ENCODE results near the gene SEPTIN3.

The SEPTIN3 gene

GRCh38 chr22:41992496-41992895, 23.3 kb downstream of the SEPTIN3 start:
- H3K27ac ChIP-seq (ENCODE audit: low read depth in 2 of 2, low read length in 2 of 2), result no peak overlapping the region
- H3K36me3 ChIP-seq (ENCODE audit: control insufficient read depth in 2 of 2, insufficient read depth in 2 of 2, low read length in 2 of 2), result no peaks in the 10 kb centered on the region
- H3K9ac ChIP-seq (ENCODE audit: low read depth in 1 of 2, low read length in 2 of 2), result no peak overlapping the region
- no peaks in the 10 kb centered on the region for H3K9me3 ChIP-seq (ENCODE audit: control insufficient read depth in 2 of 2, low read length in 2 of 2)
- H3K27me3 ChIP-seq (ENCODE audit: control insufficient read depth in 2 of 2, insufficient read depth in 2 of 2, low read length in 2 of 2), result peaks cover 0 to 4% of the 10 kb centered on the region in 2 donors
- no peaks in the 10 kb centered on the region for H3K4me1 ChIP-seq (ENCODE audit: control insufficient read depth in 2 of 2, insufficient read depth in 2 of 2, low read length in 2 of 2)
- H3K4me3 ChIP-seq (ENCODE audit: low read length in 2 of 2), result no peak overlapping the region

- Histone ChIP-seq H3K36me3 (ENCODE audit: control insufficient read depth in 2 of 2, insufficient read depth in 2 of 2, low read length in 2 of 2) (no peaks in the 10 kb centered on the region), H3K27me3 (ENCODE audit: control insufficient read depth in 2 of 2, insufficient read depth in 2 of 2, low read length in 2 of 2) (no peaks in the 10 kb centered on the region), H3K4me1 (ENCODE audit: control insufficient read depth in 2 of 2, insufficient read depth in 2 of 2, low read length in 2 of 2) (peaks cover 0 to 12% of the 10 kb centered on the region in 2 donors), H3K27ac (ENCODE audit: low read depth in 2 of 2, low read length in 2 of 2) (no peak overlapping the region), H3K9ac (ENCODE audit: low read depth in 1 of 2, low read length in 2 of 2) (no peak overlapping the region), H3K4me3 (ENCODE audit: low read length in 2 of 2) (no peak overlapping the region), H3K9me3 (ENCODE audit: control insufficient read depth in 2 of 2, low read length in 2 of 2) (no peaks in the 10 kb centered on the region)
Observed at GRCh38 chr22:41995211-41995610, 26.0 kb downstream of the SEPTIN3 start.

GRCh38 chr22:41996826-41997225, 27.6 kb downstream of the SEPTIN3 start:
- Histone ChIP-seq H3K9me3 (ENCODE audit: control insufficient read depth in 2 of 2, low read length in 2 of 2) (no peaks in the 10 kb centered on the region), H3K27me3 (ENCODE audit: control insufficient read depth in 2 of 2, insufficient read depth in 2 of 2, low read length in 2 of 2) (no peaks in the 10 kb centered on the region), H3K4me1 (ENCODE audit: control insufficient read depth in 2 of 2, insufficient read depth in 2 of 2, low read length in 2 of 2) (peaks cover 0 to 12% of the 10 kb centered on the region in 2 donors), H3K9ac (ENCODE audit: low read depth in 1 of 2, low read length in 2 of 2) (no peak overlapping the region), H3K4me3 (ENCODE audit: low read length in 2 of 2) (no peak overlapping the region), H3K36me3 (ENCODE audit: control insufficient read depth in 2 of 2, insufficient read depth in 2 of 2, low read length in 2 of 2) (no peaks in the 10 kb centered on the region), H3K27ac (ENCODE audit: low read depth in 2 of 2, low read length in 2 of 2) (no peak overlapping the region)

GRCh38 chr22:41998361-41999261, 29.4 kb downstream of the SEPTIN3 start, which contains the start of gene WBP2NL:
Gene WBP2NL, plus strand, starts transcription at chr22:41998788. Its CDS starts 31 bp downstream, at chr22:41998819.
- H3K4me1 ChIP-seq (ENCODE audit: control insufficient read depth in 2 of 2, insufficient read depth in 2 of 2, low read length in 2 of 2), result peaks cover 0 to 12% of the 10 kb centered on the region in 2 donors
- H3K9me3 ChIP-seq (ENCODE audit: control insufficient read depth in 2 of 2, low read length in 2 of 2), result no peaks in the 10 kb centered on the region
- no peaks in the 10 kb centered on the region for H3K27me3 ChIP-seq (ENCODE audit: control insufficient read depth in 2 of 2, insufficient read depth in 2 of 2, low read length in 2 of 2)
- no peaks in the 10 kb centered on the region for H3K36me3 ChIP-seq (ENCODE audit: control insufficient read depth in 2 of 2, insufficient read depth in 2 of 2, low read length in 2 of 2)
- peak within 1 kb of the TSS; percentile 67 to 77 for H3K4me3 ChIP-seq (ENCODE audit: low read length in 2 of 2)
- H3K27ac ChIP-seq (ENCODE audit: low read depth in 2 of 2, low read length in 2 of 2), result peak within 1 kb of the TSS in 1 of 2 donors; percentile 9
- peak within 1 kb of the TSS; percentile 56 to 60 for H3K9ac ChIP-seq (ENCODE audit: low read depth in 1 of 2, low read length in 2 of 2)

- no peaks in the 10 kb centered on the region for H3K9me3 ChIP-seq (ENCODE audit: control insufficient read depth in 2 of 2, low read length in 2 of 2)
- no peak overlapping the region for H3K9ac ChIP-seq (ENCODE audit: low read depth in 1 of 2, low read length in 2 of 2)
- H3K4me1 ChIP-seq (ENCODE audit: control insufficient read depth in 2 of 2, insufficient read depth in 2 of 2, low read length in 2 of 2), result peaks cover 0 to 12% of the 10 kb centered on the region in 2 donors
- H3K36me3 ChIP-seq (ENCODE audit: control insufficient read depth in 2 of 2, insufficient read depth in 2 of 2, low read length in 2 of 2), result no peaks in the 10 kb centered on the region
- H3K27ac ChIP-seq (ENCODE audit: low read depth in 2 of 2, low read length in 2 of 2), result no peak overlapping the region
- no peaks in the 10 kb centered on the region for H3K27me3 ChIP-seq (ENCODE audit: control insufficient read depth in 2 of 2, insufficient read depth in 2 of 2, low read length in 2 of 2)
- no peak overlapping the region for H3K4me3 ChIP-seq (ENCODE audit: low read length in 2 of 2)
Observed at GRCh38 chr22:42000466-42000865, 31.2 kb downstream of the SEPTIN3 start.

- Histone ChIP-seq H3K36me3 (ENCODE audit: control insufficient read depth in 2 of 2, insufficient read depth in 2 of 2, low read length in 2 of 2) (no peaks in the 10 kb centered on the region), H3K4me1 (ENCODE audit: control insufficient read depth in 2 of 2, insufficient read depth in 2 of 2, low read length in 2 of 2) (peaks cover 0 to 12% of the 10 kb centered on the region in 2 donors), H3K4me3 (ENCODE audit: low read length in 2 of 2) (no peak overlapping the region)
Observed at GRCh38 chr22:42001121-42001520, 31.9 kb downstream of the SEPTIN3 start.

GRCh38 chr22:42001706-42002105, 32.5 kb downstream of the SEPTIN3 start:
- Histone ChIP-seq H3K36me3 (ENCODE audit: control insufficient read depth in 2 of 2, insufficient read depth in 2 of 2, low read length in 2 of 2) (no peaks in the 10 kb centered on the region), H3K27ac (ENCODE audit: low read depth in 2 of 2, low read length in 2 of 2) (no peak overlapping the region), H3K9ac (ENCODE audit: low read depth in 1 of 2, low read length in 2 of 2) (no peak overlapping the region)

More at GRCh38 chr22:42001121-42001520, 31.9 kb downstream of the SEPTIN3 start:
- Histone ChIP-seq H3K9ac (ENCODE audit: low read depth in 1 of 2, low read length in 2 of 2) (no peak overlapping the region), H3K27me3 (ENCODE audit: control insufficient read depth in 2 of 2, insufficient read depth in 2 of 2, low read length in 2 of 2) (no peaks in the 10 kb centered on the region), H3K9me3 (ENCODE audit: control insufficient read depth in 2 of 2, low read length in 2 of 2) (no peaks in the 10 kb centered on the region), H3K27ac (ENCODE audit: low read depth in 2 of 2, low read length in 2 of 2) (no peak overlapping the region)

GRCh38 chr22:42007922-42008321, 38.7 kb downstream of the SEPTIN3 start:
- peaks cover 3% of the 10 kb centered on the region in 2 donors for H3K9me3 ChIP-seq (ENCODE audit: control insufficient read depth in 2 of 2, low read length in 2 of 2)
- H3K4me3 ChIP-seq (ENCODE audit: low read length in 2 of 2), result no peak overlapping the region
- H3K4me1 ChIP-seq (ENCODE audit: control insufficient read depth in 2 of 2, insufficient read depth in 2 of 2, low read length in 2 of 2), result no peaks in the 10 kb centered on the region
- H3K36me3 ChIP-seq (ENCODE audit: control insufficient read depth in 2 of 2, insufficient read depth in 2 of 2, low read length in 2 of 2), result no peaks in the 10 kb centered on the region
- no peak overlapping the region for H3K9ac ChIP-seq (ENCODE audit: low read depth in 1 of 2, low read length in 2 of 2)
- no peaks in the 10 kb centered on the region for H3K27me3 ChIP-seq (ENCODE audit: control insufficient read depth in 2 of 2, insufficient read depth in 2 of 2, low read length in 2 of 2)
- no peak overlapping the region for H3K27ac ChIP-seq (ENCODE audit: low read depth in 2 of 2, low read length in 2 of 2)

More at GRCh38 chr22:42001706-42002105, 32.5 kb downstream of the SEPTIN3 start:
- H3K4me3 ChIP-seq (ENCODE audit: low read length in 2 of 2), result no peak overlapping the region
- H3K4me1 ChIP-seq (ENCODE audit: control insufficient read depth in 2 of 2, insufficient read depth in 2 of 2, low read length in 2 of 2), result peaks cover 0 to 12% of the 10 kb centered on the region in 2 donors
- H3K27me3 ChIP-seq (ENCODE audit: control insufficient read depth in 2 of 2, insufficient read depth in 2 of 2, low read length in 2 of 2), result no peaks in the 10 kb centered on the region
- no peaks in the 10 kb centered on the region for H3K9me3 ChIP-seq (ENCODE audit: control insufficient read depth in 2 of 2, low read length in 2 of 2)

GRCh38 chr22:42010778-42011177, 41.5 kb downstream of the SEPTIN3 start:
- Histone ChIP-seq H3K36me3 (ENCODE audit: control insufficient read depth in 2 of 2, insufficient read depth in 2 of 2, low read length in 2 of 2) (no peaks in the 10 kb centered on the region), H3K4me1 (ENCODE audit: control insufficient read depth in 2 of 2, insufficient read depth in 2 of 2, low read length in 2 of 2) (no peaks in the 10 kb centered on the region), H3K27me3 (ENCODE audit: control insufficient read depth in 2 of 2, insufficient read depth in 2 of 2, low read length in 2 of 2) (no peaks in the 10 kb centered on the region), H3K4me3 (ENCODE audit: low read length in 2 of 2) (no peak overlapping the region), H3K9ac (ENCODE audit: low read depth in 1 of 2, low read length in 2 of 2) (no peak overlapping the region), H3K9me3 (ENCODE audit: control insufficient read depth in 2 of 2, low read length in 2 of 2) (peaks cover 3% of the 10 kb centered on the region in 2 donors), H3K27ac (ENCODE audit: low read depth in 2 of 2, low read length in 2 of 2) (no peak overlapping the region)

- Histone ChIP-seq H3K9me3 (ENCODE audit: control insufficient read depth in 2 of 2, low read length in 2 of 2) (peaks cover 3% of the 10 kb centered on the region in 2 donors), H3K27ac (ENCODE audit: low read depth in 2 of 2, low read length in 2 of 2) (no peak overlapping the region), H3K4me3 (ENCODE audit: low read length in 2 of 2) (no peak overlapping the region), H3K27me3 (ENCODE audit: control insufficient read depth in 2 of 2, insufficient read depth in 2 of 2, low read length in 2 of 2) (no peaks in the 10 kb centered on the region), H3K4me1 (ENCODE audit: control insufficient read depth in 2 of 2, insufficient read depth in 2 of 2, low read length in 2 of 2) (no peaks in the 10 kb centered on the region), H3K36me3 (ENCODE audit: control insufficient read depth in 2 of 2, insufficient read depth in 2 of 2, low read length in 2 of 2) (no peaks in the 10 kb centered on the region), H3K9ac (ENCODE audit: low read depth in 1 of 2, low read length in 2 of 2) (no peak overlapping the region)
Observed at GRCh38 chr22:42013385-42013784, 44.1 kb downstream of the SEPTIN3 start.
